Choroid plexus epithelial cell (primary cell): ENCODE results near the gene SLC44A4.
"Not testable (repeated sequence)": the region's sequence is repeated elsewhere in the genome, so short reads cannot be mapped to it uniquely, and the experiment has no call there.

ENCODE experiments used
- DNase-seq: peaks from one replicate; pipeline ENCODE4 v3.0.0-alpha.2; 2010; ENCODE audit warnings: low read depth
- H3K4me3 ChIP-seq: 2 replicates; pipeline ENCODE4 v1.5.1; 2011; ENCODE audit warnings: low read depth, mild to moderate bottlenecking, control low read depth, low read length, moderate library complexity
- CTCF ChIP-seq: conservative IDR thresholded peaks from 2 replicates; pipeline ENCODE4 v1.5.1; 2011; ENCODE audit warnings: low read depth, mild to moderate bottlenecking, control low read depth, inconsistent platforms, low read length, moderate library complexity

The SLC44A4 gene

GRCh38 chr6:31858707-31859106 lies 20.1 kb downstream of the SLC44A4 start:
- H3K4me3 ChIP-seq: no peak overlapping the region
- TF ChIP-seq CTCF: no peak
- no peak for DNase-seq

- H3K4me3 ChIP-seq, DNase-seq: not testable (repeated sequence)
Measured at GRCh38 chr6:31857774-31858173, 21.0 kb downstream of the SLC44A4 start.

GRCh38 chr6:31851980-31852718 lies 26.6 kb downstream of the SLC44A4 start:
- not testable (repeated sequence) for H3K4me3 ChIP-seq, DNase-seq

- no peak for TF ChIP-seq CTCF
- no peak for DNase-seq
- no peak overlapping the region for H3K4me3 ChIP-seq
Measured at GRCh38 chr6:31851485-31851832, 27.3 kb downstream of the SLC44A4 start.

GRCh38 chr6:31850765-31851484 lies 27.9 kb downstream of the SLC44A4 start:
- no peak for DNase-seq
- H3K4me3 ChIP-seq: no peak overlapping the region
- TF ChIP-seq CTCF: no peak

- DNase-seq: no peak
- no peak overlapping the region for H3K4me3 ChIP-seq
- no peak for TF ChIP-seq CTCF
Measured at GRCh38 chr6:31847276-31847978, 31.4 kb downstream of the SLC44A4 start.

GRCh38 chr6:31844507-31844906 lies 34.3 kb downstream of the SLC44A4 start:
- H3K4me3 ChIP-seq: no peak overlapping the region
- no peak for DNase-seq
- TF ChIP-seq CTCF: no peak
